H54 (cell line): ENCODE measurements around the gene GRAMD4.

ENCODE experiments used
- DNase-seq: peaks from one replicate; pipeline ENCODE4 v3.0.0; 2011; ENCODE audit warnings: low spot score, mixed read lengths; ENCODE audit not compliant: insufficient read length
- FAIRE-seq: peaks from 3 replicates; lab custom pipeline; 2011; peaks lifted over from hg19 to GRCh38; lab: Jason Lieb, UNC
- POLR2A ChIP-seq: IDR thresholded peaks from 2 replicates; pipeline ENCODE4 v1.6.1; 2011; ENCODE audit warnings: low read depth, mild to moderate bottlenecking, low read length

Gene GRAMD4

GRCh38 chr22:46697811-46698515, 77.8 kb downstream of the GRAMD4 start:
- DNase-seq (no peak), FAIRE-seq (no peak)
- TF ChIP-seq POLR2A = no peak

- TF ChIP-seq POLR2A = no peak
- DNase-seq (no peak), FAIRE-seq (no peak)
These were observed 78.9 kb downstream of the GRAMD4 start for GRCh38 chr22:46699091-46699490.

- DNase-seq (no peak), FAIRE-seq (no peak)
- TF ChIP-seq POLR2A = no peak
These were observed 81.1 kb downstream of the GRAMD4 start for GRCh38 chr22:46701262-46701661.

- FAIRE-seq = no peak
- no peak for TF ChIP-seq POLR2A
- DNase-seq = no peak
These were observed 83.2 kb downstream of the GRAMD4 start for GRCh38 chr22:46703171-46703995.

GRCh38 chr22:46703996-46704370, 83.8 kb downstream of the GRAMD4 start:
- FAIRE-seq = no peak

GRCh38 chr22:46706060-46706459, 85.9 kb downstream of the GRAMD4 start:
- no peak for TF ChIP-seq POLR2A
- no peak for DNase-seq
- FAIRE-seq = no peak

More at GRCh38 chr22:46703996-46704370, 83.8 kb downstream of the GRAMD4 start:
- no peak for DNase-seq
- no peak for TF ChIP-seq POLR2A

- no peak for TF ChIP-seq POLR2A
- no peak for FAIRE-seq
- DNase-seq = no peak
These were observed 87.1 kb downstream of the GRAMD4 start for GRCh38 chr22:46707305-46707704.

GRCh38 chr22:46707827-46708570, 87.8 kb downstream of the GRAMD4 start:
- TF ChIP-seq POLR2A = no peak
- no peak for FAIRE-seq
- no peak for DNase-seq

GRCh38 chr22:46708766-46709330, 88.7 kb downstream of the GRAMD4 start:
- DNase-seq = no peak
- no peak for FAIRE-seq
- TF ChIP-seq POLR2A = no peak

- TF ChIP-seq POLR2A = no peak
- no peak for DNase-seq
- FAIRE-seq = no peak
These were observed 90.6 kb downstream of the GRAMD4 start for GRCh38 chr22:46710806-46711205.

GRCh38 chr22:46712288-46712687, 92.1 kb downstream of the GRAMD4 start:
- DNase-seq (no peak), FAIRE-seq (no peak)
- no peak for TF ChIP-seq POLR2A

- FAIRE-seq = no peak
- no peak for TF ChIP-seq POLR2A
These were observed 94.4 kb downstream of the GRAMD4 start for GRCh38 chr22:46714550-46714949.

GRCh38 chr22:46719921-46720320, 99.7 kb downstream of the GRAMD4 start:
- FAIRE-seq = no peak
- DNase-seq = no peak
- no peak for TF ChIP-seq POLR2A

More at GRCh38 chr22:46714550-46714949, 94.4 kb downstream of the GRAMD4 start:
- DNase-seq = no peak

GRCh38 chr22:46721501-46722085, 101.4 kb downstream of the GRAMD4 start:
- no peak for TF ChIP-seq POLR2A
- no peak for DNase-seq
- FAIRE-seq = no peak
